ENCODE results near the gene CD2.

GRCh38 chr1:116785006-116785405 lies 30.8 kb downstream of the CD2 start:
- TF ChIP-seq CTCF (IDR thresholded peaks at IDR 0.05): no peak
- TF ChIP-seq POLR2A (IDR thresholded peaks at IDR 0.05): no peak
